Body of pancreas (tissue), 4 donors: ENCODE measurements around the gene MLXIPL. TPM values are rescaled to one million over a fixed set of nuclear protein-coding genes. Genes with fewer than 3 reads are reported as not detected.

ENCODE experiments used
- ATAC-seq: fragments of 150-250 bp; one replicate; pipeline ENCODE4 v1.9.1; 2016
- DNase-seq, 4 donors: peaks; one replicate each; pipeline ENCODE4 v3.0.0-alpha.2; 2019
- H3K27ac ChIP-seq, 4 donors: fragments of 200-600 bp; sonication (generic); 1 replicate in 3 of 4; 2 replicates in 1 of 4; pipeline versions ENCODE4 v1.5.1 to v1.6.1; 2016 to 2019; ENCODE audit warnings: mild to moderate bottlenecking in 1 of 4, mixed read lengths in 1 of 4, moderate library complexity in 1 of 4
- H3K27me3 ChIP-seq, 2 donors: fragments of 200-600 bp; sonication (generic); one replicate each; pipeline ENCODE4 v1.6.0; 2016; ENCODE audit warnings: mild to moderate bottlenecking in 1 of 2
- H3K36me3 ChIP-seq, 2 donors: fragments of 200-600 bp; sonication (generic); replicated peaks in 1 of 2; 2 replicates each; pipeline ENCODE4 v1.5.1; 2016; ENCODE audit warnings: low read depth in 2 of 2; ENCODE audit not compliant: insufficient read depth in 1 of 2
- H3K4me1 ChIP-seq: fragments of 200-600 bp; sonication (generic); one replicate; pipeline ENCODE4 v1.6.0; 2016
- H3K4me3 ChIP-seq, 2 donors: fragments of 200-600 bp; sonication (generic); 1 replicate in 1 of 2; 2 replicates in 1 of 2; pipeline ENCODE4 v1.5.1; 2016 to 2019
- H3K9me3 ChIP-seq, 3 donors: fragments of 200-600 bp; sonication (generic); 1 replicate in 2 of 3; 2 replicates in 1 of 3; pipeline ENCODE4 v1.5.1; 2016
- CTCF ChIP-seq, 7 experiments: fragments of 450-650 bp in 4 of 7; fragments of 200-600 bp in 3 of 7; sonication (generic) in 3 of 7; IDR thresholded peaks; one replicate each; pipeline ENCODE4 v1.5.1; 2016 to 2019; ENCODE audit warnings: antibody characterized with exemption in 7 of 7
- POLR2A ChIP-seq, 3 donors: fragments of 450-650 bp; IDR thresholded peaks; one replicate each; pipeline ENCODE4 v1.6.1; 2016; ENCODE audit warnings: antibody characterized with exemption in 3 of 3, mild to moderate bottlenecking in 2 of 3
- WGBS, 2 donors: methylation state at CpG; one replicate each; pipeline ENCODE4 v1.1.5; 2017; 5-methylcytosine and 5-hydroxymethylcytosine counted together
- intact Hi-C: fragments of 100-400 bp; cut with DNase I; formaldehyde crosslinking; loops from one replicate; pipeline ENCODE4 v1.15.1; 2023
- total RNA-seq, 2 donors: library from RNA; depleted of rRNA; stranded (reverse); fragments of >200 nt; gene quantifications; one replicate each; pipeline ENCODE4 v1.1.0, GENCODE V29; 2016

The MLXIPL gene
- total RNA-seq, 2 donors from 2014 or later, result 13.5 to 33.0 TPM

GRCh38 chr7:73596191-73597065 lies 27.9 kb downstream of the MLXIPL start:
- TF ChIP-seq CTCF (IDR thresholded peaks at IDR 0.05) (no peak), POLR2A (IDR thresholded peaks at IDR 0.05) (no peak)
- no peaks in the 10 kb centered on the region for H3K9me3 ChIP-seq
- 74 to 87% methylated on average over 27 to 33 of the region's 37 CpGs for WGBS, 2 donors
- ATAC-seq (no peak), DNase-seq (no peak)
- no peak overlapping the region for H3K27ac ChIP-seq
- intact Hi-C loops, result no loop called here
- H3K4me3 ChIP-seq, result no peak overlapping the region
- no peaks in the 10 kb centered on the region for H3K27me3 ChIP-seq
- no peaks in the 10 kb centered on the region for H3K4me1 ChIP-seq
- no peaks in the 10 kb centered on the region for H3K36me3 ChIP-seq

GRCh38 chr7:73595358-73595757 lies 29.0 kb downstream of the MLXIPL start:
- no peak for DNase-seq
- H3K27me3 ChIP-seq, result no peaks in the 10 kb centered on the region
- no peaks in the 10 kb centered on the region for H3K9me3 ChIP-seq
- ATAC-seq, result no peak
- no peak overlapping the region for H3K27ac ChIP-seq
- H3K36me3 ChIP-seq, result no peaks in the 10 kb centered on the region
- intact Hi-C loops, result no loop called here
- no peaks in the 10 kb centered on the region for H3K4me1 ChIP-seq
- no peak overlapping the region for H3K4me3 ChIP-seq
- TF ChIP-seq POLR2A (IDR thresholded peaks at IDR 0.05), result no peak
- TF ChIP-seq CTCF (IDR thresholded peaks at IDR 0.05), result no peak
- 94 to 100% methylated on average over 1 to 9 of the region's 9 CpGs for WGBS, 2 donors

- no peak overlapping the region for H3K27ac ChIP-seq
- no peaks in the 10 kb centered on the region for H3K27me3 ChIP-seq
- H3K4me3 ChIP-seq, result no peak overlapping the region
- TF ChIP-seq POLR2A (IDR thresholded peaks at IDR 0.05) (no peak), CTCF (IDR thresholded peaks at IDR 0.05) (no peak)
- intact Hi-C loops, result no loop called here
- no peak for DNase-seq
- no peak for ATAC-seq
- no peaks in the 10 kb centered on the region for H3K36me3 ChIP-seq
- H3K9me3 ChIP-seq, result no peaks in the 10 kb centered on the region
- no peaks in the 10 kb centered on the region for H3K4me1 ChIP-seq
- WGBS, 2 donors, result 61 to 75% methylated on average over 4 to 14 of the region's 14 CpGs
These were observed 30.9 kb downstream of the MLXIPL start for GRCh38 chr7:73593207-73594045.

- Histone ChIP-seq H3K27ac (peak overlapping the region in 1 of 4 donors; percentile 22), H3K4me3 (no peak overlapping the region), H3K9me3 (no peaks in the 10 kb centered on the region), H3K36me3 (no peaks in the 10 kb centered on the region), H3K4me1 (peaks cover 6% of the 10 kb centered on the region), H3K27me3 (no peaks in the 10 kb centered on the region)
- no peak for TF ChIP-seq CTCF (IDR thresholded peaks at IDR 0.05)
- no peak for TF ChIP-seq POLR2A (IDR thresholded peaks at IDR 0.05)
- DNase-seq (no peak), ATAC-seq (no peak)
- WGBS, 2 donors, result 93 to 97% methylated on average over 12 of the region's 12 CpGs
- intact Hi-C loops, result no loop called here
These were observed 37.4 kb downstream of the MLXIPL start for GRCh38 chr7:73586911-73587310.
